ENCODE results near the gene ECHDC1.

DNA sequence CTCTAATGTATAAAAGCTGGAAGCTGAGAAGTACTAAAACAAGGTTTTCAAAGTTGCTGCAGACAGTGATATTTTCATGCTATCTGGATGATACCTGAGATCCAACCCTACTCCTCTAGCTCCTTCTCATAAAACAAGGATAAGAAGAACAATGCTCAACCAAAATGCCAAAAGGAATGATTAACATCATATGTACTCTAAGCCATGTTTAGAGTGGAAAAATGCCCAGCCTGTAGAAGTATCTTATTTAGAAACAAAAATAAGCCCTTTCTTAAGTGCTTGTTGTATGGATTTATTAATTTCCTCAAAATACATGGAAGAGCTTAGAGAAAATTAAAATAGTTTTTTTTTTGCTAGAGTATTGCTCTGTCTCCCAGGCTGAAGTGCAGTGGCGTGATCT lies 23.7 kb downstream of the ECHDC1 start:
- TF ChIP-seq, protein P1, sequence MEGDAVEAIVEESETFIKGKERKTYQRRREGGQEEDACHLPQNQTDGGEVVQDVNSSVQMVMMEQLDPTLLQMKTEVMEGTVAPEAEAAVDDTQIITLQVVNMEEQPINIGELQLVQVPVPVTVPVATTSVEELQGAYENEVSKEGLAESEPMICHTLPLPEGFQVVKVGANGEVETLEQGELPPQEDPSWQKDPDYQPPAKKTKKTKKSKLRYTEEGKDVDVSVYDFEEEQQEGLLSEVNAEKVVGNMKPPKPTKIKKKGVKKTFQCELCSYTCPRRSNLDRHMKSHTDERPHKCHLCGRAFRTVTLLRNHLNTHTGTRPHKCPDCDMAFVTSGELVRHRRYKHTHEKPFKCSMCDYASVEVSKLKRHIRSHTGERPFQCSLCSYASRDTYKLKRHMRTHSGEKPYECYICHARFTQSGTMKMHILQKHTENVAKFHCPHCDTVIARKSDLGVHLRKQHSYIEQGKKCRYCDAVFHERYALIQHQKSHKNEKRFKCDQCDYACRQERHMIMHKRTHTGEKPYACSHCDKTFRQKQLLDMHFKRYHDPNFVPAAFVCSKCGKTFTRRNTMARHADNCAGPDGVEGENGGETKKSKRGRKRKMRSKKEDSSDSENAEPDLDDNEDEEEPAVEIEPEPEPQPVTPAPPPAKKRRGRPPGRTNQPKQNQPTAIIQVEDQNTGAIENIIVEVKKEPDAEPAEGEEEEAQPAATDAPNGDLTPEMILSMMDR (IDR thresholded peaks at IDR 0.05), result no peak
- TF ChIP-seq POLR2A (IDR thresholded peaks at IDR 0.05), result no peak
